GM12878 (cell line): ENCODE measurements around the gene NOL4L. TPM values are rescaled to one million over a fixed set of nuclear protein-coding genes. Genes with fewer than 3 reads are reported as not detected.

Source experiments
- ATAC-seq: fragments of 200-7000 bp; cut with Tn5 transposase; 3 replicates; pipeline ENCODE4 v1.9.1; 2020; ENCODE audit warnings: mild to moderate bottlenecking, moderate library complexity
- BruUV-seq: library from RNA; stranded (reverse); fragments of 400-500 nt; replicated peaks from 2 replicates; lab custom pipeline; 2021; lab: Mats Ljungman, UMichigan
- CTCF ChIA-PET: fragments of 300-600 bp; sonication (Branson Sonifier 250); formaldehyde crosslinking; extraction: SDS; loops from one replicate; lab custom pipeline; 2021; ENCODE audit warnings: inconsistent platforms; lab: Yijun Ruan, JAX
- POLR2A ChIA-PET: fragments of 350-600 bp; formaldehyde crosslinking; extraction: SDS; loops from one replicate; lab custom pipeline; 2021; ENCODE audit warnings: inconsistent platforms; lab: Charles Lee
- RAD21 ChIA-PET: fragments of 300-600 bp; sonication (Branson Sonifier 250); formaldehyde crosslinking; loops from one replicate; lab custom pipeline; 2023; ENCODE audit warnings: antibody characterized with exemption; ENCODE audit not compliant: unreplicated experiment; lab: Charles Lee
- SMC1A ChIA-PET: fragments of 300-600 bp; sonication (Branson Sonifier 250); formaldehyde crosslinking; loops from one replicate; lab custom pipeline; 2023; ENCODE audit not compliant: unreplicated experiment, uncharacterized antibody; lab: Charles Lee
- DNase-seq: peaks from one replicate; pipeline ENCODE4 v3.0.0-alpha.2; 2011; ENCODE audit warnings: low read depth, low spot score
- FAIRE-seq: peaks from 3 replicates; lab custom pipeline; 2011; peaks lifted over from hg19 to GRCh38; lab: Jason Lieb, UNC
- H2AFZ ChIP-seq: 2 replicates; pipeline ENCODE4 v1.6.0; 2011; ENCODE audit warnings: low read depth, low read length, control low read depth; ENCODE audit not compliant: control insufficient read depth
- H3K27ac ChIP-seq: 2 replicates; pipeline ENCODE4 v1.5.1; 2011; ENCODE audit warnings: control low read depth; ENCODE audit not compliant: control insufficient read depth, insufficient read depth
- H3K27me3 ChIP-seq, 2 experiments: replicated peaks in 1 of 2; 2 replicates each; pipeline versions ENCODE4 v1.6.0 to v1.6.1; 2011; ENCODE audit warnings: low read length in 1 of 2; ENCODE audit not compliant: control insufficient read depth in 2 of 2, insufficient read depth in 2 of 2
- H3K36me3 ChIP-seq, 2 experiments: 2 replicates each; pipeline ENCODE4 v1.5.1; 2011; ENCODE audit warnings: low read length in 1 of 2; ENCODE audit not compliant: control insufficient read depth in 2 of 2, insufficient read depth in 2 of 2
- H3K4me1 ChIP-seq: 2 replicates; pipeline ENCODE4 v1.6.1; 2011; ENCODE audit warnings: mild to moderate bottlenecking, low read length, moderate library complexity, mixed read lengths; ENCODE audit not compliant: control insufficient read depth, insufficient read depth
- H3K4me2 ChIP-seq: 2 replicates; pipeline ENCODE4 v1.6.0; 2011; ENCODE audit warnings: control low read depth; ENCODE audit not compliant: control insufficient read depth, insufficient read depth
- H3K4me3 ChIP-seq: fragments of 200-600 bp; sonication (generic); 2 replicates; pipeline ENCODE4 v1.5.1; 2016
- H3K79me2 ChIP-seq: 2 replicates; pipeline ENCODE4 v1.6.0; 2011; ENCODE audit warnings: low read length; ENCODE audit not compliant: control insufficient read depth, insufficient read depth
- H3K9ac ChIP-seq: 2 replicates; pipeline ENCODE4 v1.8.0; 2011; ENCODE audit warnings: low read length, control low read depth, mixed read lengths; ENCODE audit not compliant: control insufficient read depth, insufficient read depth
- H3K9me3 ChIP-seq: replicated peaks from 3 replicates; pipeline ENCODE4 v1.5.1; 2011; ENCODE audit warnings: mild to moderate bottlenecking, low read length; ENCODE audit not compliant: control insufficient read depth, insufficient read depth
- H4K20me1 ChIP-seq: 2 replicates; pipeline ENCODE4 v1.6.0; 2011; ENCODE audit not compliant: control insufficient read depth, insufficient read depth
- CBFB ChIP-seq: IDR thresholded peaks from 2 replicates; pipeline ENCODE4 v1.6.1; 2016; ENCODE audit warnings: antibody characterized with exemption, low read depth
- CREB1 ChIP-seq: IDR thresholded peaks from 2 replicates; pipeline ENCODE4 v1.6.1; 2012; ENCODE audit warnings: low read depth, mild to moderate bottlenecking, inconsistent platforms
- E2F8 ChIP-seq: fragments of 450-650 bp; IDR thresholded peaks from 2 replicates; pipeline ENCODE4 v1.6.1; 2018; ENCODE audit warnings: mild to moderate bottlenecking, low read depth, moderate library complexity; ENCODE audit not compliant: partially characterized antibody
- FOXM1 ChIP-seq: IDR thresholded peaks from 2 replicates; pipeline ENCODE4 v1.6.1; 2012; ENCODE audit warnings: low read depth, mild to moderate bottlenecking, inconsistent platforms, low read length, moderate library complexity
- GABPA ChIP-seq: IDR thresholded peaks from 2 replicates; pipeline ENCODE4 v1.6.1; 2014; ENCODE audit warnings: antibody characterized with exemption, low read depth, mild to moderate bottlenecking, inconsistent platforms
- IKZF1 ChIP-seq: fragments of 450-650 bp; conservative IDR thresholded peaks from 2 replicates; pipeline ENCODE4 v1.6.1; 2017; ENCODE audit warnings: antibody characterized with exemption, mild to moderate bottlenecking
- LARP7 ChIP-seq: fragments of 450-650 bp; IDR thresholded peaks from 2 replicates; pipeline ENCODE4 v1.6.1; 2017; ENCODE audit warnings: mild to moderate bottlenecking
- MEF2A ChIP-seq: IDR thresholded peaks from 2 replicates; pipeline ENCODE4 v1.6.1; 2011; ENCODE audit warnings: low read depth, mild to moderate bottlenecking, low read length, moderate library complexity; ENCODE audit not compliant: insufficient read depth
- MEF2B ChIP-seq: fragments of 450-650 bp; IDR thresholded peaks from 2 replicates; pipeline ENCODE4 v1.6.1; 2018; ENCODE audit warnings: mild to moderate bottlenecking, moderate library complexity; ENCODE audit not compliant: partially characterized antibody, poor library complexity, severe bottlenecking
- NBN ChIP-seq: fragments of 450-650 bp; IDR thresholded peaks from 2 replicates; pipeline ENCODE4 v1.6.1; 2016
- SMARCA5 ChIP-seq: fragments of 450-650 bp; IDR thresholded peaks from 2 replicates; pipeline ENCODE4 v1.6.1; 2017; ENCODE audit warnings: mild to moderate bottlenecking
- STAT1 ChIP-seq: fragments of 450-650 bp; conservative IDR thresholded peaks from 2 replicates; pipeline ENCODE4 v1.6.1; 2014; ENCODE audit warnings: antibody characterized with exemption, mild to moderate bottlenecking
- SUZ12 ChIP-seq: fragments of 200-600 bp; sonication (generic); IDR thresholded peaks from one replicate; pipeline ENCODE4 v1.6.1; 2018; ENCODE audit warnings: antibody characterized with exemption, mild to moderate bottlenecking; ENCODE audit not compliant: unreplicated experiment
- WRNIP1 ChIP-seq: IDR thresholded peaks from 2 replicates; pipeline ENCODE4 v1.6.1; 2011; ENCODE audit warnings: low read depth, low read length, improper control_type of control experiment, borderline replicate concordance
- WGBS: methylation state at CpG from one replicate; pipeline ENCODE4 v1.1.6; 2016; ENCODE audit warnings: low lambda C conversion rate; ENCODE audit not compliant: insufficient replicate concordance, insufficient coverage; ENCODE audit errors: missing lambda C conversion rate; 5-methylcytosine and 5-hydroxymethylcytosine counted together
- in situ Hi-C: fragments of 300-500 bp; cut with MboI; formaldehyde crosslinking; loops from 9 replicates; pipeline ENCODE4 v1.14.3; 2018; ENCODE audit warnings: mixed read lengths
- intact Hi-C: fragments of 100-400 bp; cut with micrococcal nuclease; formaldehyde crosslinking; loops from one replicate; pipeline ENCODE4 v1.14.2; 2022; ENCODE audit not compliant: unreplicated experiment
- polyA plus RNA-seq, 11 experiments: library from polyadenylated mRNA; depleted of rRNA in 4 of 11; unstranded in 6 of 11; stranded (reverse) in 5 of 11; fragments of >200 nt; fragmentation: Nextera tagmentation in 4 of 11; fragmentation: Illumina TruSeq in 1 of 11; extraction: Ambion mirVana in 4 of 11; extraction: Trizol in 1 of 11; gene quantifications; 1 replicate in 1 of 11; 2 replicates in 10 of 11; pipeline versions ENCODE4 v1.2.1 to v1.2.3, GENCODE V29; 2011 to 2016; ENCODE audit warnings: inconsistent platforms in 2 of 11, missing spikeins in 2 of 11, low read depth in 1 of 11
- total RNA-seq, 4 experiments: library from RNA; depleted of rRNA in 3 of 4; stranded (reverse); fragments of >200 nt in 3 of 4; fragmentation: Illumina TruSeq in 1 of 4; extraction: Trizol in 1 of 4; gene quantifications; 2 replicates each; pipeline versions ENCODE4 v1.2.1 to v1.2.3, GENCODE V29; 2013 to 2021
- TF ChIP-seq, protein P1 (sequence below): fragments of 150-350 bp; IDR thresholded peaks from 2 replicates; pipeline ENCODE4 v1.6.1; 2014; ENCODE audit warnings: mild to moderate bottlenecking, low read depth, low read length

Gene NOL4L
- total and polyA plus RNA-seq, 10 of the 15 experiments (the other 5 are each of a cell fraction or from before 2014, with no cell fraction given), result 2.3 to 24.0 (median 8.0) TPM

GRCh38 chr20:32429343-32429742 lies 155.8 kb downstream of the NOL4L start:
- in situ Hi-C loops (no loop called here), intact Hi-C loops (no loop called here)
- POLR2A ChIA-PET, result no interaction called here
- Histone ChIP-seq H3K79me2 (peaks cover 2% of the 10 kb centered on the region; the same call in 1 of the 2 replicates), H3K9me3 (no peaks in the 10 kb centered on the region), H3K4me1 (no peaks in the 10 kb centered on the region), H3K36me3 (peaks cover 27 to 38% of the 10 kb centered on the region in 2 experiments), H3K27me3 (no peaks in the 10 kb centered on the region), H3K9ac (no peak overlapping the region), H3K4me2 (no peak overlapping the region), H4K20me1 (no peaks in the 10 kb centered on the region), H3K27ac (no peak overlapping the region), H3K4me3 (no peak overlapping the region), H2AFZ (no peak overlapping the region)
- SMC1A ChIA-PET, result no interaction called here
- RAD21 ChIA-PET, result interaction anchor here (1.1 kb wide), 1 partner anchor 121 kb away, joined by 4 read pairs; no protein-coding TSS in a partner anchor
- FAIRE-seq (no peak), DNase-seq (no peak), ATAC-seq (no peak)
- no peak for TF ChIP-seq E2F8
- TF ChIP-seq LARP7, result no peak
- TF ChIP-seq GABPA, result no peak
- no peak for TF ChIP-seq NBN
- no peak for TF ChIP-seq FOXM1
- no peak for TF ChIP-seq CREB1
- TF ChIP-seq, protein P1, sequence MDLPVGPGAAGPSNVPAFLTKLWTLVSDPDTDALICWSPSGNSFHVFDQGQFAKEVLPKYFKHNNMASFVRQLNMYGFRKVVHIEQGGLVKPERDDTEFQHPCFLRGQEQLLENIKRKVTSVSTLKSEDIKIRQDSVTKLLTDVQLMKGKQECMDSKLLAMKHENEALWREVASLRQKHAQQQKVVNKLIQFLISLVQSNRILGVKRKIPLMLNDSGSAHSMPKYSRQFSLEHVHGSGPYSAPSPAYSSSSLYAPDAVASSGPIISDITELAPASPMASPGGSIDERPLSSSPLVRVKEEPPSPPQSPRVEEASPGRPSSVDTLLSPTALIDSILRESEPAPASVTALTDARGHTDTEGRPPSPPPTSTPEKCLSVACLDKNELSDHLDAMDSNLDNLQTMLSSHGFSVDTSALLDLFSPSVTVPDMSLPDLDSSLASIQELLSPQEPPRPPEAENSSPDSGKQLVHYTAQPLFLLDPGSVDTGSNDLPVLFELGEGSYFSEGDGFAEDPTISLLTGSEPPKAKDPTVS, result no peak
- no peak for TF ChIP-seq CBFB
- no peak for TF ChIP-seq STAT1
- no peak for TF ChIP-seq SUZ12
- no peak for TF ChIP-seq MEF2A
- no peak for TF ChIP-seq MEF2B
- TF ChIP-seq IKZF1, result no peak
- no peak for TF ChIP-seq WRNIP1
- TF ChIP-seq SMARCA5, result no peak
- CTCF ChIA-PET, result no interaction called here
- BruUV-seq, result no TSS peak
- WGBS, result 76% methylated on average over 7 of the region's 7 CpGs
